HG02798 (cell line): ENCODE data around the gene FOXP1.

Experiments used
- ATAC-seq: cut with Tn5 transposase; IDR thresholded peaks from one replicate; pipeline ENCODE4 v1.9.1; 2021; ENCODE audit warnings: mild to moderate bottlenecking; ENCODE audit not compliant: unreplicated experiment, poor library complexity

FOXP1 gene

GRCh38 chr3:71207632-71208031 is 375.9 kb downstream of the FOXP1 start:
- no peak for ATAC-seq

- ATAC-seq = no peak
Observed at GRCh38 chr3:71206305-71207165, 377.0 kb downstream of the FOXP1 start.

- no peak for ATAC-seq
Observed at GRCh38 chr3:71203727-71204488, 379.6 kb downstream of the FOXP1 start.

- ATAC-seq = no peak
Observed at GRCh38 chr3:71202848-71203533, 380.5 kb downstream of the FOXP1 start.

- ATAC-seq = no peak
Observed at GRCh38 chr3:71201939-71202338, 381.6 kb downstream of the FOXP1 start.

GRCh38 chr3:71197841-71198565 is 385.5 kb downstream of the FOXP1 start:
- ATAC-seq = no peak

GRCh38 chr3:71195492-71195891 is 388.0 kb downstream of the FOXP1 start:
- ATAC-seq = no peak

GRCh38 chr3:71194785-71195184 is 388.7 kb downstream of the FOXP1 start:
- no peak for ATAC-seq

- ATAC-seq = no peak
Observed at GRCh38 chr3:71191031-71191482, 392.5 kb downstream of the FOXP1 start.

- no peak for ATAC-seq
Observed at GRCh38 chr3:71189480-71189879, 394.0 kb downstream of the FOXP1 start.

GRCh38 chr3:71187715-71188114 is 395.8 kb downstream of the FOXP1 start:
- ATAC-seq = no peak

- ATAC-seq = no peak
Observed at GRCh38 chr3:71186801-71187200, 396.7 kb downstream of the FOXP1 start.

- ATAC-seq = no peak
Observed at GRCh38 chr3:71185733-71186455, 397.6 kb downstream of the FOXP1 start.

- no peak for ATAC-seq
Observed at GRCh38 chr3:71184252-71184651, 399.3 kb downstream of the FOXP1 start.

GRCh38 chr3:71183549-71183948 is 400.0 kb downstream of the FOXP1 start:
- no peak for ATAC-seq

GRCh38 chr3:71180524-71180923 is 403.0 kb downstream of the FOXP1 start:
- no peak for ATAC-seq

- ATAC-seq = no peak
Observed at GRCh38 chr3:71177375-71177774, 406.2 kb downstream of the FOXP1 start.

GRCh38 chr3:71176366-71176765 is 407.2 kb downstream of the FOXP1 start:
- ATAC-seq = no peak

- no peak for ATAC-seq
Observed at GRCh38 chr3:71175691-71176365, 407.7 kb downstream of the FOXP1 start.
